ENCODE results near the gene PIGR.

- TF ChIP-seq CTCF (IDR thresholded peaks at IDR 0.05; ENCODE audit: low read depth, low read length), result peak; percentile 81
- no peak for TF ChIP-seq EZH2phosphoT487 (IDR thresholded peaks at IDR 0.05; ENCODE audit: low read depth)
These were observed 21.0 kb downstream of the PIGR start for GRCh38 chr1:206925106-206925736.
